HG03520 (cell line): ENCODE results near the gene GDA.
"Not testable (repeated sequence)": the region's sequence is repeated elsewhere in the genome, so short reads cannot be mapped to it uniquely, and the experiment has no call there.

Experiments
- ATAC-seq: cut with Tn5 transposase; IDR thresholded peaks from one replicate; pipeline ENCODE4 v1.9.1; 2021; ENCODE audit warnings: mild to moderate bottlenecking, moderate library complexity; ENCODE audit not compliant: unreplicated experiment

GDA gene

DNA sequence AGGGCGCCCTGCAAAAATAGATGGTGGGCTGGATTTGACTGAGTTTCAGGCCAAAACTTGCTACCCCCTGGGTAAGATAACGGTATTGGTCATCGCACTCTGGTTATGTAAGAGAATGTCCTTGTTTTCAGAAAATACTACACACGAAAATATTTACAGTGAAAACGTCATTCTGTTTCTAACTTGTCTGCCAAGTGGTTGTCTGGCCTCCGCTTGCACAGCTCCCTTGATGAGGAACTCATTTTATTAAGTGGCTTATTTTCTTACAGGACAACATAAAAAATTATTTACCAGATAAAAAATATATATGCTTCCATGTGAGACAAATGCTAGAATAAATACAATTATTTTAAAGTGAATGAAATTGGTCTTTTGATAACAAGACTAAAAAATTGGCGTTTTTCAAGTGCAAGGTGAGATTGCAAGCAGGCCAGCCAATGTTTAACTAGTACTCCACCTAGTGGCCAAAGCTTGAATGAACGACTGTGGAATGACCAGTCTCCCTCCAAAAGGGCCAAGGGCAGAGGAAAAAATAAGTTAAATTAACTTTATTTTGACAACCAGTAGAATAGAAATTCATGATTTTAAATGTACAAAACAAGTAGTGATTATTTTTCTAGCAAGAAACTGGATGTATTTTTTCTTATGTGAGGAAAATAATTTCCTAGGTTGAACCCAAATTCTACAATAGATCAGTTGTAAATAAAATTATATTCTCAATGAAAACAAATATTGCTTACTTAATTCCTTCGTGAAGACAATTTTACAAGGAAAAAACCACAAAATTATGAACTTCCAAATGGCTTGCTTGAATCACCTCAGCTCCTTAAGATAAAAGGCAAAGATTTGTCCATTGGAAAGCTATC is 122.6 kb downstream of the GDA start:
- ATAC-seq = peak; percentile 60

DNA sequence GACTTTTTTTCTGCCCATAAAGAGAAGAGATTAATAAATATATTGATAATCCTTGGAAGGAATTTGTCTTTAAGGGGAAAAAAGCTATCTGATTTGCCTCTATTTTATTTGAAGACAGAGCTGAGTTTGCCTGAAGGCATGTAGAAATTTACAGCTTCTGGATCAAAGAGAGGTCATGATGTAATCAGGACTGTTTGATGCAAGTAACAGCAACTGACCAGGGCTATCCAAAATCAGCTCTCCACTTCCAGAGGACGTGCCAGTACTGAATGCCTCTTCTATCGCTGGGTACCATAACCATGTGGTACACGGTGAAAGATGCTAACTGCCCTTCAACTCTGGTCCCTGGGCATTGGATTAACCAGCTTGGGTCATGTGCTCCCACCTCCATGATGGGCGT is 125.2 kb downstream of the GDA start:
- no peak for ATAC-seq

DNA sequence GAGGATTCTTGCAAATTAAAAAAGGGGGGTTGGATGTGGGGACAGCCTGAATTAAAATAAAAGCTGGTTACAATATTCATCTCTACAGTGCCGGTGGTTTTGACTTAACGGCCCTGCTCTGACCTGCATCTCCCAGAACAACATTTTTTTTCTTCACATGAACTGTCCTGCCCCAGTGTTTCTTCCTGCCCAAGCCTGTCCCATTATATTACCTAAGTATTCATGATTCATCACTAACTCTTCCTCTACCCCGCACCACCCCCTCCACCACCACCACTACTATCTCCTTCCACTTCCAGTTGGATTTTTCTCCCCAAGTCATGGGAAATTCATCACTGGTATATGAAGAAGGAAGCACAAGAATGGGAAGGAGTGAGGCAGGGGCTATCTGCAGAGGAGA is 125.7 kb downstream of the GDA start:
- no peak for ATAC-seq

DNA sequence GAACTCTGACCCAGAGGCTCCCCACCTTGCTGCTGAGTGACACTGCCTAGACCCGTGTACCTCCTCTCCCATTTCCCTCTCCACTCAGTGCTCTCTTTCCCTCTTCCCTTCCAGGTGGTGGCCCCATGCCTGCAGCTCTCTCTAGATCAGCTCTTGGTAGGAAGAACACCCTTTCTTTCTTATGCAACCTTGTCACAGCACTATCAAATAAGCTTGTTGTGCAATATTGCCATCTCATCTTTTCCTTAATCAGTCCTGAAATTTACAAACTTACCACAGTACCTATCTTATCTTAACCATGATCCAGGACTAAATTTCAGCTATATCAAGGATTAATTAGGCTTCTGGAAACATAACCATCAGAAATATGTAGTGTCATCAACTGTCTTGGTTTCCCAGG is 127.2 kb downstream of the GDA start:
- ATAC-seq = no peak

DNA sequence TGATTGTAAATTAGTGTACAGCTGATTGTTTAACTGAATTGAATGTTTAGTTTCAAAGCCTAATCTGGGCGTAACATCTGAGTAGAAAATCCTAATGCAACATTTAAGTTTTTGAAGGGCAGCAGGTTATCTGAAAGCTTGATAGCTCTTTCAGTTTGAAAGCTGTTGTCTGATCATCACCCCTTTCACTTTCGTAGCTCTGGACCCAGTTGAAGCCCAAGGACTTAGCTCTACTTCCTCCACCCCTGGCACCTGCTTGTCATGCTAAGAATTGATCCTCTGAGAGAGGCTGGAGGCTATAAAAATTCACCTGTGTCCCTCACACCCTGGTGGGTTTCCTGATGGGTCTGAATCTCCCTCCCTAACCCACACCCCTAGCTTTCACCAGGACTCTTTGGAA is 129.7 kb downstream of the GDA start:
- ATAC-seq = no peak

DNA sequence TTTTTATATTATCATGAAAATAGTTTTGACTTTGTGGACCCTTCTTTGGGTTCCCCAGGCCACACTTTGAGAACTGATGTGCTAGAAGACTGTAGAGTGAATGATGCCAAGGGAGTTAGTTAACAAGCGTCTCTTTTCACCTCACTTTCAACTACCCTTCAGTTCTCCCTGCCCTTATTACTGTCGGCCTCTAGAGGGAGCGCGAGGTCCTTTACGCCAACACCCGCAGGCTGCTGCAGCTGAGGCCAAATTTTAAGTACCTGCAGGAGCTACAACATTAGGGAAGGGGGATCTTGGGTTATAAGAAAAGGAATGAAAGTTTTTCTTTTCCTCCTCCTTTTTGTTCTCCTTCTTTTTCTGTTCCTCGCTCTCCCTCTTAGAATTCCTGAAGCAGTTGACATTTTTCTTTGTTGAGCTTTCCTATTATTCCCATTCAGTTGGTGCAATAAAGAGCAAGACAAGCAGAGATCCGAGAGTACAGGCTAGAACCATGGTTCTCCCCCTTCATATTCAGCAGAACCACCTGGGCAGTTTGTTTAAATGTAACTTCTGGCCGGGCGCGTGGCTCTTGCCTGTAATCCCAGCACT is 131.8 kb downstream of the GDA start:
- ATAC-seq = peak; percentile 79

DNA sequence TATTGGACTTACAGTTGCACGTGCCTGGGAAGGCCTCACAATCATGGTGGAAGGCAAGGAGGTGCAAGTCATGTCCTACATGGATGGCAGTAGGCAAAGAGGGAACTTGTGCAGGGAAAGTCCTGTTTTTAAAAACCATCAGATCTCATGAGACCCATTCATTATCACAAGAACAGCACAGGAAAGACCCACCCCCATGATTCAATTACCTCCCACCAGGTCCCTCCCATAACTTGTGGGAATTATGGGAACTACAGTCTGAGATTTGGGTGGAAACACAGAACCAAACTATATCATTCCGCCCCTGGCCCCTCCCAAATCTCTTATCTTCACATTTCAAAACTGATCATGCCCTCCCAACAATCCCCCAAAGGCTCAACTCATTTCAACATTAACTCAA is 140.2 kb downstream of the GDA start:
- ATAC-seq = no peak

DNA sequence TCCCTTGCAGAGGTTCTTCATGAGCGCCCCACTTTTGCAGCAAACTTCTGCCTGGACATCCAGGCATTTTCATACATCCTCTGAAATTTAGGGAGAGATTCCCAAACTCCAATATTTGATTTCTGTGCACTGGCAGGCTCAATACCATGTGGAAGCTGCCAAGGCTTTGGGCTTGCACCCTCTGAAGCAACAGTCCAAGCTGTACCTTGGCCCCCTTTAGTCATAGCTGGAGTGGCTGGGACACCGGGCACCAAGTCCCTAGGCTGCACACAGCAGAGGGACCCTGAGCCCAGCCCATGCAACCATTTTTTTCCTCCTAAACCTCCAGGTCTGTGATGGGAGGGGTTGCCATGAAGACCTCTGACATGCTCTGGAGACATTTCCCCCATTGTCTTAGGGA is 141.1 kb downstream of the GDA start:
- no peak for ATAC-seq

DNA sequence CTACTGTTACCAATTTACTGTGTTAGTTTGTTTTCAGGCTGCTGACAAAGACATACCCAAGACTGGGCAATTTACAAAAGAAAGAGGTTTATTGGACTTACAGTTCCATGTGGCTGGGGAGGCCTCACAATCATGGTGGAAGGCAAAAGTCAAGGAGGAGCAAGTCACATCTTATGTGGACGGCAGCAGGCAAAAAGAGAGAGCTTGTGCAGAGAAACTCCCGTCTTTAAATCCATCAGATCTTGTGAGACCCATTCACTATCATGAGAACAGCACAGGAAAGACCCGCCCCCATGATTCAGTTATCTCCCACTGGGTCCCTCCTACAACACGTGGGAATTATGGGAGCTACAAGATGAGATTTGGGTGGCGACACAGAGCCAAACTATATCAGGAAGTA is 142.3 kb downstream of the GDA start:
- ATAC-seq = not testable (repeated sequence)

DNA sequence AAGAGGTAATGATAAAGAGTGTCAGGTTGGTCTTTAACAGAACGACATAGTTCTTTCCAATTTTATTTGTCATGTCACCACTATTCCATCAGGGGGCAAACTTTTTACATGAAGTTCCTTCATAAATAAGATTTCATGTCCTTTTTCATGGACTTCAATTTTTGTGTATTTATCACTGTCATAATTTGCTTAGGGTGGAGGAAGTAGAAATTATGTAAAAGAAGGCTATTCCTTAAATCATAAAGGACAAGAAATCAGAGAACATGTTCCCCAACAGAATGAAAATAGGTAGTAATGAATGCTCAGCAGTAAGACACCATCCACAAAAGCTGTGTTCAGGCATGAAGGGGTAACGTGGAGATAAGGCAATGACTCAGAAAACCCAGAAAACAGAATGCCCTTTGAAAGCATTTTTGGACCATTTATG is 143.0 kb downstream of the GDA start:
- ATAC-seq = no peak

DNA sequence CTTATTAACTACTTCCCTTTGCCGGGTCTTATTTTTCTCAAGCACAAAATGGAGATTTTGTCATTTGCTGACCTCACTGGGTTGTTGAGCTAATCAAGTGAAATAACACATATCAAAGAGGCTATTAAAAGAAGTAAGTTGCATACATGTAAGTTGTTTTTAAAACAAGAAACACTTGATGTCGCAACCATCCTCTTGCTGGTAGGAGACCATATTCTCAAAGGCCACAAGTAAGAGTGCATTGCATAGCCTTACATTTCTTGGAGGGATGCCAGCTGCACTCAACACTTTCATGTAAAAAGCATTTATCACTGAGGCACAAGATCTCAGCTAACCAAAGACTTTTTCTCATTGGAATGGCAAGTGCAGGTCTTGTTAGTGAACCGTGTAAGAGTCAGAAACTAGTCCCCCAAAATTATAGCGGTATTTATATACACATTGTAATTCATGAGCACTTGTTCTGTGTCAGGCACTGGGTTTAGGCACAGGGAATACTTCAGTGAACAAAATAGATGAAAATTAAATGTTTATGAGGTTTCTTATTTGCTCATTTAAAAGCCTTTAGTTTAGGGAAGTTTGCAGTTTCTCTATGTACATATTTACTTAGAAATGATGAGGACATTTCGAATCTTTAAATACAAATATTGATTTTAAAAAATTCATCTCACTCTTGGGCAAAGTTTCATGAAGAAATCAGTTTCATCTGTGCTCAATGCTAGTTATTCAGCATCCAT is 143.8 kb downstream of the GDA start:
- ATAC-seq = no peak

DNA sequence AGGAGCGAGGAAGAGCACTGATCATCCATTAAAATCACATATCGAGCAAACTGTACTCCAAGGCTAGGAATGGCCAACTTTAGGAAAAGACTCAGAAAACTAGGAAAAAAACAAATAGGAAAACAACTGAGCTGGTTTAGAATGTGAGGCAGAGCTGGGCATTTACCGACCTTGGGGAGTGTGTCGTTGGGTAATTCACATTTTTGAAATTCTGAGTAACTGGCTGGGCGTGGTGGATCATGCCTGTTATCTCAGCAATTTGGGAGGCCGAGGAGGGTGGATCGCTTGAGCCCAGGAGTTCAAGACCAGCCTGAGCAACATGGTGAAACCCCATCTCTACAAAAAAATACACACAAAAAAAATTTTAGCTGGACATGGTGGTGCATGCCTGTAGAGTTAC is 145.7 kb downstream of the GDA start:
- no peak for ATAC-seq

DNA sequence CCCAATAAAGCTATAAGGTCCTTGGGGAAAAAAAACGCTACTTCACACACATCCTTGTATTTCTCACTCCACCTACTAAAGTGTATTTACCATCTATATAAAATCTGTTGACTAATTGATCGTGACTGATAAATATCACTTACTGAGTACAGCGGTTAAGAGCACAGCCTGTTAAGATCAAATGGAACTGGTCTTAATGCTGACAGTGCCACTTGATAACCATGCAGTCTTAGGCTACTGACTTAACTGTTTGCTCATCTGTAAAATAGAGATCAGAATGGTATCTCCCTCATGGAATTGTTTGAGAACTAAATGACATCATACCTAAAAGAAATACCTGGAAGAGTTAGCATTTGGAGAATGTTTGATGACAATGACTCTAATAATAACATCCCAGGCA is 148.3 kb downstream of the GDA start:
- ATAC-seq = no peak

DNA sequence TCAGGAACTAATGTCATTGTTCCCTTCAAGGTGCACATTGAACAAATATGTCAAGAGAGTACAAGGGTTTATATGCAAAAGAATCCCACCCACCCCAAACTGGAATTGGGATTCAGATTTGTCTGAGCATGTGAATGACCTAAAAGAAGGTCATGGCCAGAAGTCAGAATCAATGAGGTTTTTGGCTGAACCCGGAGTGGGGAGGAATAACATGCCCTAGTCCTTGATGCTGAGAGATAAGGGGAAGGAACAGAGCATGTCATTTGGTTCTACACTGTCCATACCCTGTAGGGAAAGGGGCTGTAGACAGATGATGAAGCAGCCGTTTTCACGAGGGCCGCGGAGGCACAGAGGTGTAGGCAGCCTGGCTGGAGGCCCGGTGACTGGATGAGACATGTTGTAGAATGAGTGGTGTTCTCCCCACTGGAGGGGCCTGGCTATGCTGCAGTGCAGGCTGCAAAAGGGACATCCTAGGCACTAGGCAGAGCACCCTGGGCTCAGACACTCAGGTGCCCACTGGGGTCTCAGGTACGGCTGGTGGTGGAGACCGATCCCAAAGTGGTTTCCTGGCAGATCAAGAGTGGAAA is 149.9 kb downstream of the GDA start:
- no peak for ATAC-seq

DNA sequence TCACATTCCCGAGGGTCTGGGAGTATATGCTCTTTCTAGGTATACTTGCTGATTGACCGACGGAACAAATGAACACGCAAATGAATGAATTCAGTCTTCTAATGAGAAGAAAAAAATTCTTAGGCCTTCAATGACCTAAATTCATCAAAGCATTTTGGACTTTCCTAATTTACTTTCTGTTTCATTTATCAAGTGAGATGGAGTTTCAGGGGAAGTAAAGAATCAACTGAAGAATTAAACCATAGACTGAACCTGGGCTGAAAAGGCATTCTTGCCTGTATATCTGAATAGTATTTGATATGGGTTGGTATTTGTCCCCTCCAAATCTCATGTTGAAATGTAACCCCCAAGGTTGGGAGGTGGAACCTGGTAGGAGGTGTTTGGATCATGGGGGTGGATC is 151.6 kb downstream of the GDA start:
- no peak for ATAC-seq
